GM18526 (cell line): Measurements from ENCODE around the gene LIPM.

Experiments
- POLR2A ChIP-seq: IDR thresholded peaks from 3 replicates; pipeline ENCODE4 v1.6.1; 2011; ENCODE audit not compliant: insufficient read length; ENCODE audit errors: extremely low read depth

Gene LIPM

GRCh38 chr10:88788924-88789323 lies 13.6 kb upstream of the LIPM start:
- no peak for TF ChIP-seq POLR2A

GRCh38 chr10:88791924-88792323 lies 10.6 kb upstream of the LIPM start:
- no peak for TF ChIP-seq POLR2A

GRCh38 chr10:88792661-88793060 lies 9.9 kb upstream of the LIPM start:
- TF ChIP-seq POLR2A: no peak

DNA sequence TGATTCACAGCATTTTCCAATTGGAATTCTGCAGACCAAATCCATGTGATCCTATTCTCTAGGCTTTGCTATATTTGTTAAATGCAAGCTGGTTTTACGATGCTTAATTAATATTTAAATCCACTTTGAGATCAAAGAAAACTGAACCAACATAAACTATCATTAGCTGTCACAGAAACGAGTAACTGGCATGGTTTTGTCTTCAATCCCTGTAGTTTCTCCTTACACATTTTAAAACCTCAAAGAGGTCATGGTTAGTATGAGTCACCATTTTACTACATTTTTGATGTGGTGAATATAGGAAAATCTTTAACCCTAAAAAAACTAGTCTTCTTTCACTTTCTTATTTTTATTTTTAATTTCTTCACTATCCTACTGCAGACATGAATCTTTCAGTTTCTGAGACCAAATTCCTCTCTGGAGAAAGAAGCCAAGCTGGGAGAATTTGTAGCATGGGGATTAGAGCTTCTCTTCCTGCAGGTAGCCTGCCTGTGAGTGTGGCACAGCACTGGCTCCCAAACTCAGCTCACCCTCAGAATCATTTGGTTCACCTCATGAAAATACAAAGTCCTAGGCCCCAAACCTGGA lies 8.7 kb upstream of the LIPM start:
- no peak for TF ChIP-seq POLR2A

GRCh38 chr10:88794731-88795130 lies 7.8 kb upstream of the LIPM start:
- no peak for TF ChIP-seq POLR2A

- TF ChIP-seq POLR2A: no peak
These were observed 2.1 kb upstream of the LIPM start for GRCh38 chr10:88800152-88801125.

- TF ChIP-seq POLR2A: no peak
These were observed 1.1 kb downstream of the LIPM start for GRCh38 chr10:88803641-88804040.

GRCh38 chr10:88804083-88804812 lies 1.7 kb downstream of the LIPM start:
- TF ChIP-seq POLR2A: no peak

GRCh38 chr10:88805361-88805760 lies 2.8 kb downstream of the LIPM start:
- TF ChIP-seq POLR2A: no peak

GRCh38 chr10:88805924-88806323 lies 3.4 kb downstream of the LIPM start:
- TF ChIP-seq POLR2A: no peak

DNA sequence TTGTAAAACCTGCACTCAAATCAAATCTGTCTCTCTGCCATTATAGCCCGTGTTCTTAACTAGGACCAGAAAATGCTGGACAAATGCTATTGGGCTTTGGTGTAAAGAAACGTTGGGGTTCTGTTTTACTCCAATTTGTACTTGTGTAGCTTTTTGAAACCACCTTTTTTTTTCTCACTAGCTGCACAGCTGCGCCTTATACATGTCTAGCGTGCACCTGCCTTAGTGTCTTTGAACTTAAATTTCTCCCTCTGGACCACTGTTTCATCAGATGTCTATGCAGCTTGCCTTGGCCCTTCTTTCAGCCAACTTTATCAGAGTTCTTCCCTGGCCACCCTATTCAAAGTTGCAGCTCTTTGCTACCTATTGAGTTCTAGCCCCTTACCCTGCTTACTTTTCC lies 7.1 kb downstream of the LIPM start:
- no peak for TF ChIP-seq POLR2A

DNA sequence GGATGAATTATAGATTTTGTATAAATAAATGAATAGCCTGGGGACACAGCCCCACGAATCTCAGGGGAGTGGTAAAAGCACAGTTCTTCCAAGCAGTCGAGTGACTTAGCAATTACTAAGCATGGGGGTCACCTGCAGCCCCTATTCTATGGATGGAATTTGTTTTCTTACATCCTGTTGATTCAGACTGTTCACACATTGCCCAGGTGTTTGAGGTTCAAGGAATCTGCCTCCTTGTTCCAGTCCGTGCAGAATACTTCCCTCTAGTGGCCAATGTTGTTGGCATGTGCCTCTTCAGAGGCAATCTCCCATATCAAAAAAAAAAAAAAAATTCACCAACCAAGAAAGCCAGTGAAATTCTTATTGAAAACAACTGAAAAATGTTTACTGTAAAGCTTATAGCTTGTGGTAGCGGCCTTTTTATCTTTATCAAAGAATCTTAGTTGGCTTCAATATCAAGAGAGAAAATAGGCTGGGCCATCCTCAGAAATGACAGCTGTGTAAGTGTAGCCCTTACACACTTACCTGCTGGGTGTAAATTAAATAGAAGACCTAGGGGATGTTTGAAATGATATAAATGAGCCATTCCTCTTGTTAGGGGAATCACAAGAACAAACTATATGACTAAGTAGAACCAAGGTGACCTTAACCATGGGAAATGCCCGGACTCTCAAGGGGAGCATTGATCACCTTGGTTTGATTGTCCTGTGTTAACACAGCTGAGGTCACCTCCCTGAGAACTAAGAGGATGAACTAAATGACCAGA lies 7.8 kb downstream of the LIPM start:
- no peak for TF ChIP-seq POLR2A

DNA sequence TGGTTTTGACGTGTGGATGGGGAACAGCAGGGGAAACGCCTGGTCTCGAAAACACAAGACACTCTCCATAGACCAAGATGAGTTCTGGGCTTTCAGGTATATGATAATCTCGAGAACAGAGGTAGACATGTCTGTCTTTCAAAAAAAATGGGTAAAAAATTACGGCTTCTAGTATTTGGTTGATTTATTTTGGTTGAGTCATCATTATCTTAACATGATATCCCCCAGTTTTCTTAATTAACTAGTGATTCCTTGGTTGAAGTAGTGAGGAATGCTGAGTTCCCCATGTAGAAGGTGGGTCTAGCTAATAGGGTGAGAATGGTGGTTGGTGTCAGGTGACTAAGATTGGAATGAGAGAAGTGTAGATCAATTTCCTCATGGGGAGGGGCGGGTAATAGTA lies 10.7 kb downstream of the LIPM start:
- no peak for TF ChIP-seq POLR2A

DNA sequence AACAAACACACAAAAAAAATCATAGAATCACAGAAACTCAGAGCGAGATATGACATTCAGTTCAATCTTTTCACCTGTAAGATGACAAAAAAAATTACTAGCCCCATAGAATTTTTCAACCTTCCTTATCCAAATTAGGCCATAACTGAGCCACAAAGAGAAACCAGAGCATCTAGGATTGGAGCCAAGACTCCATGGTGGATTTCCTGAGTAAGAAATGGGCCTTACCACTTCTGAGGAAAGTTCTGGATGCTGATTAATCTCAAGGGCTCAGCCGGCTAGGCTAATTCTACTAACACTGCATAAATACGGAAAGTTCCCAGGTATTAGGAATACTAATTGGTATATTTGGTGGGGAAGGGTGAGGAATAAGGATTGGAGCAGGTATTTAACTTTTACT lies 16.8 kb downstream of the LIPM start:
- TF ChIP-seq POLR2A: no peak

- no peak for TF ChIP-seq POLR2A
These were observed 18.3 kb downstream of the LIPM start for GRCh38 chr10:88820748-88821401.

DNA sequence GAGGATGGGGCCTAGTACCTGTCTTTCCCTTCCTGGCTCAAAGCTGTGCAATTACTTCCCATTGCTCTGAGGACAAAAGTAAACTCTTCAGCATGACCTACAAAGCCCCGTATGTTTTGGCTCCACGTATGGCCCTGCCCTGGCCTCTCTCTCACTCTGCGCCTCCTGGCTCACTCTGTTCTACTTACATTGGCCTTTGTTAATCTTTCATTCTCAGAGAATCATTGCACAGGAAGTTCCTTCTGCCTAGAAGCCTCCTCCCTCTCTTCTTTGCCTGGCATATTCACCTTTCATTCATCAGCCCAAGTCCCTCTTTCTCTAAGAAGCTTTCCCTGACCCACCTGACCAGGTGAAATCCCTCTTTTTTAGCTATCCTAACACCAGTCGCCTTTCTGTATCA lies 23.9 kb downstream of the LIPM start:
- no peak for TF ChIP-seq POLR2A
